GM19328 (cell line): ENCODE results near the gene PAX5.

Source experiments
- ATAC-seq: cut with Tn5 transposase; IDR thresholded peaks from one replicate; pipeline ENCODE4 v1.9.1; 2021; ENCODE audit warnings: mild to moderate bottlenecking, moderate library complexity; ENCODE audit not compliant: unreplicated experiment

Gene PAX5

DNA sequence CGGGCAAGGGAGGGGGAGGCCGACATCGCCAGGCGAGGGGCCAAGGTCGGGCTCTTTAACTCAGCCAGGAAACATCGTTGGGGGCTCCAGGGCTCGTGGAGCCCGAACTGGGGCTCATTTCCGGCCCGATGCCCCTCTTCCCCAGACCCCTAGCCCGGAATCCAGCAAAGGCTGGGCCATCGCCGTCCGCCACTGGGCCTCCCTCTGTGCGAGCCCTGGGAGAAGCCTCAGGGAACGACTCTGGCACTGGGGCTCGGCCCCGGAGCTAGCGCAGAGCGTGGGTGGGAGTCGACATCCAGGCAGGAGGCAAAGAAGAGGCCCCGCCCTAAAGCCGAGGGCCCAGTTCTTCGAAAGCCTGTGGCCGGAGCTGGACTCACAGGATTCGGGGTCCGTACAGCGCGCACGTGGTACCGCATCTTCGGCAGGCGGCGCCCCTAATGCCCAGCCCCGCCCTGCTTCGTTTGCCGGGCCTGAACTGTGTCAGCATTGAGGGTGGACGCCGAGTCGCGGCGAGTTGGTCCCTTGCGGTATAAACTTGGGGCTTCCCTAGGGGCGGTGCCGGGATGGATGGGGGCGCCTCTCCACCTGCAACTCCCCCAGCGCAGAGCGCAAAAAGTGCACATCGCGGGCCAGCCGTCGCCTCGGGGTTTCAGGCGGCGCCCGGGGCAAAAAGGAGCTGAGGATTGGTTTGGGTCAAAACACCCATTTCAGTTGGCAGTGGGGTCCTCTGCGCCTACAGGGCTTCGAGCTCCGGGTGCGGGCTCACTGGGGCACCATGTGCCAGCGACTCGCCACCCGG is 3.6 kb upstream of the PAX5 start:
- no peak for ATAC-seq

DNA sequence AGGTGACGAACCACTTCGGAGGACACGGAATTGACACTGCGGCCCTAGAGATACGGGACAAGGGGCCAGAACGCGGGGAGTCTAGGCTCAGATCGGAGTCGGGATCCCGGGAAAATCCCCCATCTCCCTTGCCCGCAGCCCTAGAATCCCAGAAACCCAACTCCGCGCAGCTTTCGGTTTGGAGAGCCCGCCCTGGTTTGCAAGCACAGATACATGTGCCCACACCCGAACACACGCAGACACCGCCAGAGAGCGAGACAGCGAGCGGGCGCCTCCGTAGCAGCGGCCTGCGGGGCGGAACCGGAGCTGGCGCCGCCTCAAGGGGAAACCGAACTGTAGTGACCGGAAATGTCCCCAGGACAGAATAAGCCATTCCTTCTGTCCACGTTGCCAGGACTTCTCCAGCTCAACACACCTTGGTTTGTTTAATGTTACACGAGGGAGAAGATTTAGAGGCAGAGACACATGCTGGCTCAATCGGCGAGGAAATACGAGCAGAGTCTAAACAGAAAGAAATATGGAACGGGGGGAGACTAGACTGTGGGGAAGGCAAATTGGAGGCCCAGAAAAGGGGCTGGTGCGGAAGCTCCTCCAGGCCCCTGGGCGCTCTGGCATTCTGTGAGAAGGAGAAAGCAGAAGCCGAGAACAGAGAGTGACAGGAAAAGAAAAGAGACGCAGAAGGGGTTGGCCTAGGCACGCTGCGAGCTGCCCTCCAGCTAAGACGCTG is 2.9 kb upstream of the PAX5 start:
- no peak for ATAC-seq

DNA sequence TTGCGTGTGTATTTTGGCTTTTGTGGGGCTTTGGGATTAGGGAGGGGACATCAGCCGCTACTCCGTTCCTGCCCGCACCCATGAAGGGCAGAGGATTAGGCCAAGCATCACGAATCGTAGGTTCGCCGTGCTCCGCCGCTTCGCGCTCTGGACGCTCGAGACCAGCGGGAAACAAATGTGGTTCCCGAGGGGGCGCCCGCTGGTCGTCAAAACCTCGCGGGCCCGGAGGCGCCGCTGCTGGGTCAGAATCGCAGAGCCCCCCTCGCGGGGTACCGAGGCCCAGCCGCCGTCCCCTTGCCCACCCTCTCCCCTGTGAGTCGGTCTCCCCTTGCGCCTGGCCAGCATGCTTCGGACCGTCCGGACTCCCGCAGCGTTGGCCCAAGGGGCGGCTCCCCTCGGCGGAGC is 2.3 kb upstream of the PAX5 start:
- ATAC-seq, result no peak

GRCh38 chr9:37035648-37036370 is 1.7 kb upstream of the PAX5 start:
- no peak for ATAC-seq

- ATAC-seq, result no peak
These were observed 1.0 kb upstream of the PAX5 start for GRCh38 chr9:37034938-37035647.

GRCh38 chr9:37034305-37034937 is 353 bp upstream of the PAX5 start:
- ATAC-seq, result no peak

- no peak for ATAC-seq
These were observed 927 bp downstream of the PAX5 start for GRCh38 chr9:37033141-37033540.

DNA sequence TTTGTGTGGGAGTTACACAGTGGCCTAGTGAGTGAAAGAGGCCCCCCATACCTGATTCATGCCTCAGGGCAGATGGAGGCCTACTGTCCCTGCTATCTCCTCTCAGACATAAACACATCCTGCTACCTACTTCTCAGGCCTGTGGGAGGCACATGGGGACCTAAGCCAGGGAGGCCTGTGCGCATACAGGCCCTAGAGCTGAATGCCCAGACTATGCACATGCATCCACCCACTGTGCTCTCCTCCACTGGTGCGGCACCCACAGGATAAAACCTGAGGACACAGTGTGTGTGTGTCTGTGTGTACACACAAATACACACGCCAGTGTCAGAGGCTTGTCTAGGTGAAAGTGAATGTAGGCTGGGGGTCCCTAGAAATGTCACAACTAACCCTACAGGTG is 1.4 kb downstream of the PAX5 start:
- no peak for ATAC-seq

- ATAC-seq, result no peak
These were observed 2.2 kb downstream of the PAX5 start for GRCh38 chr9:37031902-37032301.

GRCh38 chr9:37031081-37031480 is 3.0 kb downstream of the PAX5 start:
- ATAC-seq, result no peak

DNA sequence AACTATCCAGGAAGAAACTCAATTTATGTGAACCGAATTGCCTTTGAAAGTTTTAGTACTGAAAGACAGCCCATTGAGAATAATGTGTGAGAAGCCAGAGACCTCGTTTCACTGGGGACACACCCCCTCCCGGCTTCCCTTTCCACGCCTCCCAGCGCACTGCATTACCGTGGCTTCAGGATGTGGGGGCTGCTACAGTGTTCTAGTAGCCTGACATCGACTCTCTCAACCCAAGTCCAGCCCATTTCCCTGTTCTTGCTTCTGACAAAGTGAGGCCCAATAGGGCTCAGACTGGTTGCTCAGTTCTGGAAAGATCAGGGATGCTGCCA is 3.5 kb downstream of the PAX5 start:
- no peak for ATAC-seq

DNA sequence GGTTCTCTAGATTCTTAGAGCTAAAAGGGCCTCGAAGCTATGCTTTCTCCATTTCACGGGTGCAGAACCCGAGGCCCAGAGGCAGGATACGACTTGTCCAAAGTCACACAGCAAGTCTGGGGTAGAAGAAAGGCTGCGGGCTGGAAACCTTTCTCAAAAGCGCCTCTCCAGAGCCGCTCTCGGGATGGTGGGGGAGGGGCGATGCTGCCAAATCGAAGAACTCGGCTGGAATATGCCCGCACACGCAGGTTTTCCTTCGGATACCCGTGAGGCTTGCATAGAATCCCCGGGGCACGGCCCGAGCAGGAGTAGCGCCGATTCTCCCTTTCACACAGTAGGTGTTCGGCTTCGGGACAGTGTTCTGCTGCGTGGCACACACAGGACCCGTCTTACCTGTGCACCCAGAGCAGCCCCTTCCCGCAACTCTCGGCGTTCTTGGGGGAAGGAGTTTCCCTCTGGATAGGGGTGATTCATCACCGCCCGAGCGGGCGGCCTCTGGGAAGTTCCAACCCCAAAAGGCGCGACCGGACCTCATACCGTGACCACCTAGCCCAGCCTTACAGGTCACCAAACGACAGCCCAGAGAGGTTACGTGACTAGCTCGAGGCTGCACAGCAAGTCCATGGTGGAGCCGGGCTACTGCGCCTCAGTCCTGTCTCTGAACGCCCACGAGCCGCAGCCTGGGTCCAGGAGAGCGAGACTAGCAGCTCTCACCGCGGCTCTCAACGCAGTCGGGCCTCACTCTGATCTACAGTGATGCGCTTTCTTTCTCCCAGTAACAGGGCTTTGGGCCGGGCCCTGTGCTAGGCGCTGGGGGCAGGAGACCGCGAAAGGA is 4.1 kb downstream of the PAX5 start:
- ATAC-seq, result no peak

DNA sequence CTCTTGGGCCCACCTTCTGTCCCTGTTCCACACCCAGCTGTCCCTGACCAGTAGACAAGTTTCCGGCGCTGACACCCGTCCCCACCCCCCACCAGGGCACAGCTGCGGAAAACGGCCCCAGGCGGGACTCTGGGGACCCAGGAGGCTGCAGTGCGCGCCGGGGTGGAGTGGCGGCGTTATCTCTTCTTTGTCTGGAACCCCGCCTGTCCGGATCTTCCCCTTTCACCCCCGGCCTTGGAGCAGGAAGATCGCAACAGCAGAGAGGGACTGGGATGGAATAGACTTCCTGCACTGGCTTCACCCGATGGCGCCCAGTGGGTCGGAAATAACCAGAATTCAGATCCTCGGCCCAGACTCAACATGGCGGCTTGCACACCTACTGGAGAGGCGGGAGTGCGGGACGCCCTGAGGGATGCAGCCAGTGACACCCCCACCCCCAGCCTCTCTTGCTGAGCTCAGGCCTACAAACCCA is 4.7 kb downstream of the PAX5 start:
- ATAC-seq, result no peak

DNA sequence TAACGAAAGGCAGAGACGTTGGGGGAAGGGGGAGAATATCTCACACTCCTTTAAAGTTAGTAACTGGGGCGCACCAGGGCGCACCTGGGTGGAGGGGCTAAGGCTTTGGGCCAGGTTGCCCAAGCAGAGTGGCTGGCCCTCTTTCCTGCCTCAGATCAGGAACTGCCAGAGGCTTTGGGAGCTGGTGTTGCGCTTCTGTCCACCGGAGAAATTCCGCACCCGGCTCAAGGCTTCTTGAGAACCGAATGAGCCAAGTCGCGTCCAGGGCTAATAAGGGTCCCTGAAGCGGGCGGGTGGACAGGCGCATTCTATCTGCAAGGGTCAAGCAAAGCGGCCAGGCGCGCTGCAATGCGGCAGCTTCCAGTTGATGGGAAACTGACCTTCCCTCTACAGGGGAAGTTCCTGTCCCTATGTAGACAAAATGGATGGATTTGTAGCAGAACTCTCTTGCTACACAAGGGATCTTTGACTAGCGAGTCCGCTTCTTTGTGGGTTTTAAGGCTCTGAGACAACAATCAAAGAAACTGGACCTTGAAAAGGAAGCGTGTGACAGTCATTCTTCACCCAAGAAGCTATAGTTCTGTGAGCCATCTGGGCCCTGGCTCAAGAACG is 5.5 kb downstream of the PAX5 start:
- no peak for ATAC-seq

- ATAC-seq, result peak; percentile 70
These were observed 6.3 kb downstream of the PAX5 start for GRCh38 chr9:37027582-37028419.

DNA sequence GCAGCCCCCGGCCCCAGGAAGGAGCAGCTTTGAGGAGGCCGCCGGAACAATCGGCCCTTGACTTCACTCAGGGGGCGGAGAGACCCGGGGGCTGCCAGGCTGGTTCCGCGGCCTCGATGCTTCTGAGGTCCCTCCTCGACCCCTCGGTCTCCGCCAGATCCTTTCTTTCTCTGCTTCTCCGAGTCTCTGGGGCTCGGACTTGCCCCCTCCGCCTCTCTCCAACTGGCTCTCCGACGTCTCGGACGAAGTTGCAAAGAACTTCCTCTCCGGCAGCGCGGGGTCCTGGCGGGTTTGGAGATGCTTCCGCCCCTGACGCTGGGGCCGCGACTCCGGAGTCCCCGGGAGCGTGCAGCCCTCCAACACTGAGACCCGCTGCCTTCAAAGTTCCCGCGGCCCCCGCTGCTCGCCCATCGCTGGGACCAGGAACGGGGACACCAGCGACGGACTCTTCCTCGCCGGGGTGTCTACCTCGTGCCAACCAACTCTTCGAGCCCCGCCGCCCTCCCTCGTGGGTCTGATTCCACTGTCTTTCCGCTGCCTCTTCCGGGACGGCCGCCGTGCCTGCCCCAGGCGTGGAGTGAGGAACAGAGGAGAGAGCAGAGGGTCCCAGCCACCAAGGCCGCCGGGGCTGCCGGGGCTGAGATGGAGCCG is 7.0 kb downstream of the PAX5 start:
- no peak for ATAC-seq

DNA sequence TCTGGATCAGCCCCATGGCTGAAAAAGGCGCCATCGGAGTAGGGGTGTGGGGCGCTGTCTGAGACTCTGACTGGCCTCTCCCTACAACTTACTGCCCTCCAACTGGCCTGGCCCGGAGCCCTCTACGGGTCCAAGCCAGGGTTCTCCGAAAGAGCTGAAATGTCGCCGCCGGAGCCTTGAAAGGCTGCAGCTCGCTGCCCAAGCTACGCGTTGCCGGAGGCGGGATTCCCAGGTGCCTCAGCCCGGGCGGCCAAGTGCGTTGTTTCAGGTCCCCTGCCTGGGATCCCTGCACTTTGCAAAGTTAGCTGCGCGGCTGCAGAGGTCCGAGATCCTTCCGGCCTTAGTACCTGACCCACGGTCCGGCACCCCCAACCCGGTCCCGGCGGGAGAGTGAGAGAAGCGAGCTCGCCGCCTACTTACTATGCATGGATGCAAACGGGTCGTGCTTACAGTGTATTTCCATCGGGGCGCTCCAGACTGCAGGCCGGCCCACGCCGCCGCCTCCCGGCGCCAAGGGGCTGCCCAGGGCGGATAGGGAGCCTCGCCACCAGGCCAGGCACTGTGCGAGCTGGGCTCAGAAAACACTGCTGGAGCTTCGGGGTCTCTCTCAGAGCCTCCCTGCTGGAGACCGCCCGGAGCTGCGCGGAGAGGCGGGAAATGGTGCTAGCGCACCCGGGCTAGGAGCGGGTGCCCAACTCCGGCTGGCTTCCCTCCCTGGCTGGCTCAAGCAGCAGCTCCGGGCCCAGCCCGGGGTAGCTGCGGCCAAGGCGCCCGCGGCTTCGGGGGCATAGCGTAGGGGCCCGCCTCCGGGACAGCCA is 7.7 kb downstream of the PAX5 start:
- no peak for ATAC-seq
